Activated CD4-positive, alpha-beta T cell treated with anti-CD3 and anti-CD28 coated beads, Interleukin-2, amount 50 U/mL, for 24 hours (primary cell): ENCODE results near the gene TRAF1.

Experiments used
- DNase-seq, 2 donors: peaks; one replicate each; pipeline ENCODE4 v3.0.0-alpha.2; 2020; ENCODE audit warnings: low read depth in 1 of 2, low spot score in 1 of 2

TRAF1 gene

DNA sequence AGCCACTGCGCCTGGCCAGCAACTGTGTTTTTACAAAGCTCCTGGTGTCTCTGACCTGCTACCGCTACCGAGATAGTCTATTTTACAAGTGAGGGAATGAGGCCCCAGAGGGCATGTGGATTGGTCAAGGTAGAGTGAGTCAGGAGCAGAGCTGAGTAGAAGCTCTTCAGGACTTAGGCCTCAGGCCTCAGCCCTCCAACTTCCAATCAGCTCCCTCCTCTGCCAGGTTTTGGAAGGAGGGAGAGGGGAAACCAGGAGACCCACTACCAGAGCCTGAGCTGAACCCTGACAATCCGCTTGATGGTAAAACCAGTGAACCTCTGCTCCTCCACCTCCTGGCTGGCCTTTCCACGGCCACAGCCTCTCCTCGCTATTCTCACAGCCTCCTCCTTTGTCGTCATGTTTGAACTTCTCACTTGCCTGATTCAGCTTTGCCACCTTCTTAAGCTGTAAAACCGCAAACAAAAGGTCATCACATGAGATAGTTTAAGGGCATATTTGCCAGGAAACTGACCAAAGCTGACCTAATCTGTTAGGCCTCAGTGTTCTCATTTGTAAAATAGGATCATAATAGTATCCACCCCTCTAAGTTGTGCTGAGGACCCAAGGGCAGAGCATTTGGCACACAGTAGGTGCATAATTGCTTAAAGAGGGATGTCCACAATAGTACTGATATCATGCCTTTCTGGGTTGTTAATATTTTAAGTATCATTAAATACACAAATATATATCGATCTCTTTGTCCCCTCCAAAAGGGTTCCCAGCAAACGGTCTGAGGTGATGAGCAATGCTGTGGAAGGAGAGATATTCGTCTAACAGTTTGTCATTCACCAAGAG lies 1.7 kb downstream of the TRAF1 start:
- DNase-seq: no peak

DNA sequence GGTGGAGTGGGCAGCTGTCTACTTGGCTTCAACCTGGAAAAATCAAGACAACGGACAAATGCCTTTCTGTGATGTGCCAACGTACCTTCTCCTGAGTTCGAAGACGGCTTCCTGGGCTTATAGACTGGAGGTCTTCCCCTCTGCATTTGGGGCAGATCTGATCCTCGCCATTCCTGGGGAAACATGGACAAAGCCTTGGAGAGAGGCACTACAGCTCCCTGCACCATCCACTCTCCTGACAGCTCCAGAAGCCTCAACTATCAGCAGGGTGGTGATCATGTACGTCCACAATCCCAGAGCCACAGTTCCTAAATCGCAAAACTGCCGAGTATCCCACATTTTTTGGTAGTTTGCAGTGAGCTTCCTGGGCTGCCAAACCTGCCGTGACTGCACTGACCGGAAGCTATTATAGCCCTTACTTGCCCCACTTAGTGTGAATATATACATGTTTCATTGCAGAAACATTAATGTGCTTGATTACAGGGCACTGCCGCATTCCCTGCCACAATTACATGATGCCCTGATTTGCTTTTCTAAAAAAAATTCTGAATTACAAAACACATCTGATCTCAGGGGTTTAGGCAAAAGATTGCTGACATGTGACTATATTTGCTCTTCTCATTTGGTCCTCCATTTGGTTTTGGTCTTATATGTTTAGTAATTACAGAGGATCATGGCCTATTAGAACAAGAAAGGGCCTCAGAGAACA lies 2.8 kb downstream of the TRAF1 start:
- no peak for DNase-seq

DNA sequence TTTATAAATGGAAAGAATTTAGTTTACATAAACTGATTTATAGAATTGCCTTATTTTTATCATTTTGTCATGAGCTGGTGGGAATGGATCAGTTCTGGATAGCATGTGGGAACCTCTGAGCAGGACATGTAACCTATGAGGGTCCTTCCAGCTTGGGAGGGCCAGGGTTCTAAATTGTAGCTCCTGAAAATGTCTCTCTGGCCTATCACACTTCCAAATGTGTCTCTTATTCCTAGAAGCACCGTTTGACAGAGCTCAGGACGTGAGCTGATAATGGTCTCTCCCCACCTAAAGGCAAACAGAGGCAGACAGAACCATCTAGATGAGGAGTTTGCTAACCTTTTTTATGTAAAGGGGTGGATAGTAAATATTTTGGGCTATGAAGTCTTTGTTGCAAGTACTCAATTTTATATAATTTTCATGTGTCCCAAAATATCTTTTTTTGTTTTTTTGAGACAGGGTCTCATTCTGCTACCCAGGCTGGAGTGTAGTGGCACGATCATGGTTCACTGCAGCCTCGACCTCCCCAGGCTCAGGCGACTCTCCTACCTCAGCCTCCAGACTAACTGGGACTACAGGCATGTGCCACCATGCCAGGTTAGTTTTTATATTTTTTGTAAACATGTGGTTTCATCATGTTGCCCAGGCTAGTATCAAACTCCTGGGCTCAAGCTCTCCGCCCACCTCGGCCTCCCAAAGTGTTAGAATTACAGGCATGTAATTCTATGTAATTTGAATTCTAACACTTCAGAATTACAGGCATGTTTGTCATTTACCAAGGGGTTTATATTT lies 4.0 kb downstream of the TRAF1 start:
- no peak for DNase-seq

DNA sequence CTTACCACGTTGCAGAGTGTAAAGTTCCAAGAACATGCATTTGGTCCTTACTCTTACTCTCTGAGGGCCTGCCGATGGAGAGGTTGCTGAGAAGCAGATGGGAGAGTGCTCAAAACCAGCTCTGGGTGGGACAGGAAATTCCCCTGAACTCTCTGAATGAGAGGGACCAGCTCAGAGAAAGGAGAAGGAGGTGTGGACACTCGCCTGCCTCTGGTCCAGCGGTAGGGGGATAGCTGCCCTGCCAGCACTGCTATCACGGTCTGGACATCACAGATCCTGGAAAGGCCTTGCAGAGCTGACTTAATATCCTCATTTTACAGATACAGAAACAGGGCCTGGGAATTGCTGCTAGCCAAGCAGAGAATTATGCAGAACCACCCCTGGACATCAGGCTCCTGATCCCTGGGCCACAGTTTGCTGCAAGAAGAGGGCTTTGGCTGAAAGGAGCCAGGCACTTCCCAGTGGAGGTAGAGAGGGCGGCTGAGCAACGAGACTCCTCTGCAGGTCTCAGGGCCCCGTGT lies 4.9 kb downstream of the TRAF1 start:
- no peak for DNase-seq

DNA sequence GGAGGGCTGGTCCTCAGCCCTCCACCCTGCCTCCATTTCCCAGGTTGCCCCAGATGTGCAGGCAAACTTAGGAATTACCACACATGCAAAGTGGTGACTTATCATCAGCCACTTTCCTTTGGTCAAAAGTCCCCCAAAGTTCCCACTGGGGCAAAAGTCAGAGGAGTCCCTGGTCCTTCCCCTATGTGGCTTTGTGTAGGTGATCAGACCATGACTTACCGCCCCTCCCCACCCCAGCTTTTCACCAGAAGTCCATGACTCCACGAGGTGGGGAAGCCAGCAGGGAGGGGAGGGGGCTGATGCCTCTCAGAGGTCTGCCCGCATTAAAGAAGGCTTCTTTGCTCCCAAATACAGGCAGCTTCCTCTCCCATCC lies 5.8 kb downstream of the TRAF1 start:
- DNase-seq: no peak

DNA sequence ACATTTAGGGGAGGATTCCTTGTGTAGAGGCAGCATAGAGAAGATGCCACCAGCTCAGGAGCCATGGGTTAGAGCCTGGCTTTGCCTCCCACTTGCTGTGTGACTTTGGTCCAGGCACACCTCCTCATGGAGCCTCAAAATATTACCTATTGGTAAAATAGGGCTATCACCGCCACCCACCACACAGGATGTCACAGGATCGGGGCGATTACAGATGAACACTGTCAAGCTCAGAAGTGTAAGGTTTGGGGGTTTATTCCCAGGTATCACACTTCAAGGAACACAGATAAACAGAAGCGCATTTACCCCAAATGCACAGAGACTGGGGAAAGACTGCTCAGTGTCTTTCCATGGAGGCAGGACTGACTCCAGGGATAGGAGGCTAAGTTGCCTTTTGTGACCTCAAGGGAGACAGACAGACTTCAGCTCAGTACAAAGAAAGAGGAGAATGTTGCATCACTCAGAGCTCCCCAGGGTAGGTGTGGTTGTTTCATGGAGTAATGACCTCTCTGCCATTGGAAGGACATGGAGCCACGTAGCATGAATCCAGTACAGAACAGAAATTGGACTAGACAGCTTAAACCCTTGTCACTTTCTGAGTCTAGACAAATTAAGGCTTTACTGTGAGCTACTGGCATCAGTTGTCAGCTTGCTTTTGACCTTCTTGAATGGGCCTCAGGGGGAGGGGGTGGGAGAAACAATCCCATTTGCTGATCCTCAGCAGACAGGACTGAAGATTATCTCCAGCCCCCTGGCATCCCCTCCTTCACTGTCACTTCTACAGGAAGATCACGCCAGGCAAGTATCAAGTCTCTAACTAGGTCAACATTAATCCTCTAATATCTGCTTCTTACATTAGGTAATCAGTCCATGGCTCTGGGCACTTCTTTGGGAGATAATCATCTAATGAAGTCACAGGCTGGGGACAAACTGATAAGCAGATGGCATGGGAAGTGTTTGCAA lies 6.5 kb downstream of the TRAF1 start:
- DNase-seq: no peak

DNA sequence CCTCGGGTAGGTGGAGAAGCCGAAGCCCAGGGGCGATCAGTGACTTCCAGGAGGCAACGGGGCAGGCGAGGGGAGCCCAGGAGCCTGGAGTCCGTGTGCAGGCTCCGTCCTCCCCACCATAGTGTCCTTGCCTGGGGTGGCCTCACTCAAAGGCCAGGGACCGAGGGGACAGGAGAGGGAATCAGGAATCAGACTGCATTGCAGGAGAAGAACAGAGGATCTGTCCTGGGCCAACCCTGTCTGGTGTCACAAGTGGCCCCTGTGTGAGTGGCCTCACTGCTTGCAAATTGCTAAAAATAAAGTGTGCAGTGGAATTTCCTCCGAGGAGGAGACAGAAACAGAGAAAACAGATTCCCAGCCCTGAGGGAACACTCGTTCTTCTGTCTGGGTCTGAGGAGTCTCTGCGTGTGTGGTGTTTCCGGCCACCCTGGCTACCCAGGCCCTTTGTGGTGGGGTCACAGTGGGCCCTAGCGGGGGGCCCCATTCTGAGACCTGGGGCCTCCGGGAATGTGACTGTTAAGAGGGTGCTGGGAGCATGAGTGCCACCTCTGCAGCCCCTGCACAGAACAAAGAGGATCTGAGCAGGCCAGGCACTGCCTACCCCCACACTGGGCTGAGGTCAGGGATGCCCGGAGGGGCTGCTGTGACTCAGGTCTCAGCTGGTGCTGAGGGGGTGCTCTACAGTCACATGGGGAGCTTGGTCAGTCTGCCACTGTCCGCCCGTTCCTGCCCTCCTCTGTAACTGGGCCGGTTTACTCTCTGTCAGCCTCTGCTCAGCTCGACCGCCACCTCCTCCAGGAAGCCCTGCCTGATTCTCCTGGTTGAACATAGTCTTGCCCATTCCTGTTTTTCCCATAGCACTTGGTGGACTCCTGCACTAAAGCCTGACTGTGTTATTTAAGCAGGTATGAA lies 7.4 kb downstream of the TRAF1 start:
- DNase-seq: no peak

DNA sequence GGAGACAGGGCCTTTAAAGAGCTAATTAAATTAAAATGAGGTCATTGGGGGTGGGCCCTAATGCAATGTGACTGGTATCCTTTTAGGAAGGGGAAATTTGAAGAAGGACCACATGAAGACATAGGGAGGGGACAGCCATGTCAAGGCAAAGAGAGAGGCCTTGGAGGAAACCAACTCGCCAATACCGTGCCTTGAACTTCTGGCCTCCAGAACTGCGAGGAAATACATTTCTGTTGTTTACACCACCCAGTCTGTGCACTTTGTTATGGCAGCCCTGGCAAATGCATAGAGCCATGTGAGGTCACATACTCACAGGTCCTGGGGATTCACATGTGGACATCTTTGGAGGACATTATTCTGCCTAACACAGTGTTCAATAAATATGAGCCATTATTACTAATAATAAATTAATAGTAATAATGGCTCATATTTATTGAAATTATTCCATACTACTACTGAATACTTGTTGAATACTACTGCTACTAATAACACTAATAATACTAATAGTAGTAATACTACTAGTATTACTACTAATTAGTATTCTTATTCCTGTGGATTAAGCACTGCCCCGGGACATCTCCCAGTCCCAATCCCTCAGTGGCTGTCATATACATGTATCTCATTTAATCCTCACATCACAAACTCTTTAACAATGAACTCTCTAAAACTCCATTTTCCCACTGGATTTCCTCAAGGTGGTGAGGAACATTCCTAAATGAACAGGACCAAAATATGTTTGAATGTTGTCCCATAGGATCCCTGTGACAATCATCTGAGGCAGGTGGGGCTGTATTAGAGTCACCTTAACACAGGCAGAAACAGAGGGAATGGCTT lies 8.4 kb downstream of the TRAF1 start:
- no peak for DNase-seq

DNA sequence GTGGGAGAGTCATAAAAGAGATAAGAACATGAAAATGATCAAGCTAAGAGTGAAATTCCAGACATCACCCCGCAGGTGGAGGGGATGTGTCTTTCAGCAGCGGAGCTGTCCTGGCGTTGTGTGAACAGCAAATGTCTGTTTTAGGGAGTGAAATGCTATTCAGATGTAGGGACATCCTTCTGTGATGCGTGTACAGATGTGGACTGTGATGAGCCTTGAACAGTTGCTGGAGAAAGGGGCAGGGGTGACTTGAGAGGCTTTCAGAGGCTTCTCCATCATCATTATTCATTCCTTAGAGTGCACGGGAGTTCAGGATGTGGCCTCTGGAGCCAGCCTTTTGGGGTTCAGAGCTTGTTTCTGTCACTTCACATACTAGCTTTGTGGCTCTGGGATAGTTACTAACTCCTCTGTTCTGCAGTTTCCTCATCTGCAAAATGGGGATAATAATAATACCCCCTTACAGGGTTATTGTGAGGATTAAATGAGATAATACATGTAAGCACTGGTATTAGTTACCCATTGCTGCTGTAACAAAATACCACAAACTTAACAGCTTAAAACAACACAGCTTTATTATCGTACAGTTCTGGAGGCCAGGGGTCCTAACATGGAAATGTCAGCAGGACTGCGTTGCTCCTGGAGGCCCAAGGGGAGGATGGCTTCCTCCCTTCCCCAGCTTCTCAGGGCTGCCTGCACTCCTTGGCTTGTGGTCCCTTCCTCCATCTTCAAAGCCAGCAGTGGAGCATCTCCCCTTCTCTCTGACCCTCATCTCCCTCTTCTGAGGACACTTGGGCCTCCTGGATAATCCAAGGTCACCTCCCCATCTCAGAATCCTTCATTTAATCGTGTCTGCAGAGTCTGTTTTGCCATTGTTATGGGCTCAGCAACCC lies 9.4 kb downstream of the TRAF1 start:
- no peak for DNase-seq

DNA sequence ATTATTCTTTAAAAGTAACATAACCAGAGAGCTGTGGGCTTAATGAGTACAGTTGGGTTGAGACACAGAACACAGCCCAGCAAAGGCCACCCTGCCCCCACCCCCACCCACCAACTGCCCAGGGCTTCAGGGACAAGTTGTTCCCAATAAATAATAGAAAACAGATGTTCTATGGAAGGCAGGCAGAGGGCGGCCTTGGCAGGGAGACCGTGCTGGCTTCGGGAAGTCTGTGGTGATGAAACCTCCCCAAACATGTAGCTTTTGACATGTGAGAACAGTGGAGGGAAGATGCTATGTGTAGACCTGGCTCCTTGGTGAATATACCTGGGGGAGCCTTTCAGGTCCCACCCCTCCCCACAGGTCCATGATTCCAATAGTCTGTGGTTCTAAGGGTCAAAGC lies 10.0 kb downstream of the TRAF1 start:
- DNase-seq: no peak

DNA sequence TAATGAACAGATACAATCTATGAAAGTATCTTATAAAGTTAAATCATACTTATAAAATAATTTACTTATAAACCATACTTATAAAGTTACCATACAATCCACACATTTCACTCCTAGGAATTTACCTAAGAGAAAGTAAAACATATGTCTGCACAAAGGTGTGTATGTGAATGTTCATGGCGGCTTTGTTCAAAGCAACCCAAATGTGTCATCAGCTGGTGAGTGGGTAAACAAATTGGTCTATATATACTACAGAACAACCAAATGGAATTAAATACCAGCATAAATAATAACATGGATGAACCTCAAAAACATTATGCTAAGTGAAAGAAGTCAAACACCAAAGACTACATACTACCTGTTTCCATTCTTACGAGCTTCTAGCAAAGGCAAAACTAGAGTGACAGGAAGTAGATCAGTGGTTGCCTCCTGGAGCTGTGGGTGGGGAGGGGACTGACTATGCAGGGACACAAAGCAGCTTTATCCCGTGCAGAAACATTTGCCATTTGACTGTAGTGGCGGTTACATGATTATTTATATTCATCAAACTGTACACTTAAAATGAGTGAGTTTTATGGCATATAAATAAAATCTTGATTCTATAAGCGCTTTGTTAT lies 10.6 kb downstream of the TRAF1 start:
- no peak for DNase-seq

DNA sequence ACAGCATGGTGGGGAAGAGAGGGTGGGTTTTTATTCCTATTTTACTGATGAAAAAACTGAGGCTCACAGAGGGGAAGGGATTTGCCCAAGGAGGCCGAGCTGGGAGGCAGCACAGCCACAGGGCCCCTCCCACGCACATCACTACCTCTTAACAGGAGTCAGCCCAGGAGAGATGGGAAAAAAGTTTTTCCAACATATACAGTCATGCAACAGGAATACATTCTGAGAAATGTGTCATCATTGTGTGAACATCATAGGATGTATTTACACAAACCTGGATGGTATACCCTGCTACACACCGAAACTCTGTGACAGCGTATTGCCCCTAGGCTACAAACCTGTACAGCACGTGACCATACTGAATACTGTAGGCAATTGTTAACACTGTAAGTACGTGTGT lies 11.6 kb downstream of the TRAF1 start:
- no peak for DNase-seq

DNA sequence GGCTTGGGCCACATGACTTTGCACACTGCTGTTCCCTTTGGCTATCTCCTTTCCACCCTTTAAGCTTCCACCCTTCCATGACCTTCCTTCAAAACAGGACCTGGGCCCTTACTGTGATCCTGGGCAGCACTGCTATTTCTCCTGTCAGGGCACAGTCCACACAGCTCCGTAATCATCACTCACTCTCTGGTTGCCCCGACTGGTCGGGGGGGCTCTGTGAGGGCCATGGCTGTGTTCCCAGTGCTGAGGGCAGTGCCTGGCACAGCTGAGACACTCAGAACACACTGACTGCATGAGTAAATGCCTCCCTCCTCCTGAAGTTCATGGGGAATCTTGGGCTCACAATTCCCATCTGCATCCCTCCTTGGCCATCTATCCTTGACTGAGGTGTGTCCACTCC lies 12.2 kb downstream of the TRAF1 start:
- no peak for DNase-seq

DNA sequence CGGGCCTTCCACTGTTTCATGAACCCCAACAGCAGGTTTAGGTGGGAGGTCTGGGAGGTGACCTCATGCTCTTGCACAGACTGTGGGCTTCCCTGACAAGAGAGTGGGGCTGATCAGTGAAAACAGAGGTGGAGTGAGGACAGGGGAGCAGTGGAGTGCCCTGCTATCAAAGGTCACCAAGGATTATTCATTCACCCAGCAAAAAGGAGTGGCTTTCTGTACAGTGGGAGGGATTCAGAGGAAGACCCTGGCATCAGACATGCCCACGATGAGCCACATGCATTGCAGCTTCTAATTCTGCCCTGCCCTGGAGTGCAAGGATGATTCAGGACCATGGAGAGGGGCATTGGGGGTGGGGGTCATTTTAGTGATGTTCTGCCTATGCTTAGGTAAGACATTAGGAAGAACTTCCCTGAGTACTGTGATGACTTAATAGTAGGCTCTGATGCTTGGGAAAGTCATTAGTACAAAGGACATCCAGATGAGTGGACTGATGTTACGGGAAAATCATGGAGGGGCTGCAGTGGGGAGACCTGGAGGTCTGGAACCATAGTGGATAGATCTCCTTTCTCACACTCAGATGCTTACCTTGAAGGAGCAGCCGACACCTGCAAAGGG lies 12.8 kb downstream of the TRAF1 start:
- DNase-seq: no peak

DNA sequence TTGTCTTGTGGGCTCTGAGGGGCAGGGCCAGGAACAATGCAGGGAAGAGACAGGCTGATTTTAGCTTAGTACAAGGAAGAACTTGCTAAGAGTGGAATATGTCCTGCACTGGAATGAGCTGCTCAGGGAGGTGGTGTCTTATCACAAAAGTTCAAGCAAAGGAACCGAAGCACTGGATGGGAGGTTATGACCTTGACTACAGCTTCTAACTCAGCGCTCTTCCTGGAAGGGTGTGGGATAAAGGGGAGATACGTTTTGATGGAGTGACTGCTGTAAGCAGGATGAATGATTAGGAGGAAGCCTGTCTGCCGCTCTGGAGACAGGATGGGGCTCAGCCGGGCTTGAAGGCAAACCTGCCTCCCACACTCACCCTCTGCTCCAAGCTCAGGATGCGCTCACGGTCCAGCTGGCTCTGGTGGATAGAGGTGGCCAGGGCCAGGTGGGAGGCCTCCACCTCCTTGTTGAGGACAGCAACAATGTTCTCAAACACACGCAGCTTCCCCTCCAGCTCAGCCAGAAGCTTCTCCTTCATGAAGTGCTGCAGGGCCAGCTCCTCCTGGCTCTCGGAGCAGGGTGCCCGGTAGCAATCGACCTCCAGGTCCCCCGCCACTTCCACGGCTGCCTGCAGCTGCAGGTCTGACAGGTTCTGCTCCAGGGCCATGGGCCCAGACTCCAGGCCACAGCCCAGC lies 13.5 kb downstream of the TRAF1 start:
- DNase-seq: no peak

DNA sequence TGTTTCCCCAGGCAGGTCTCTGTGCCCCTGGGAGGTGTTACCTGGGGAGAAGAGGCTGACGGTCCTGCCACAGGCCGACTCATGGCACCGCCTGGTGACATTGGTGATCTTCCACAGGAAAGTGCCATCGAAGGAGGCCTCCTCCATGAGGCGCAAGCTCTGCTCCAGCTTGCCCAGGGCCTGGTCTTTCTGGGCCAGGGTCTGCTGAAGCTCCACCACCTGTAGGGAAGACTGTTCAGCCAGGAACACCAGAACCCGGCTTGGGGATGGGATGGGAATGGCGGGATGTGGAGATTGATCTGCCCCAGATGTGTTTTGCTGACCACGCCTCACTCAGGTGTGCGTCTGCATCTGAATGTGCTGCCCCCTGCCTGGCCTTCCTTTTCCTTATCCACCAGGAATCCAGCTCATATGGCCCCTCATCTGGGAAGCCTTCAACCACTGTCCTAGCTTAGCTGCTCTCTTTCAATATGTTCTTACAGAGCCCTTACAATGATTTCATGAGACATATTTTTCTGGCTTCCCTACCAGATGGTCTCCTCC lies 15.2 kb downstream of the TRAF1 start:
- no peak for DNase-seq
